SK-N-SH (cell line): ENCODE results near the gene ZKSCAN1.

ENCODE experiments used
- ELF1 ChIP-seq: IDR thresholded peaks from 2 replicates; pipeline ENCODE4 v1.4.0; 2012
- FOSL2 ChIP-seq: IDR thresholded peaks from 2 replicates; pipeline ENCODE4 v1.4.0; 2012; ENCODE audit warnings: low read depth, mild to moderate bottlenecking, moderate library complexity, borderline replicate concordance
- POLR2AphosphoS5 ChIP-seq: IDR thresholded peaks from 2 replicates; pipeline ENCODE4 v1.6.1; 2012; ENCODE audit warnings: low read depth, low read length
- RAD21 ChIP-seq: IDR thresholded peaks from 2 replicates; pipeline ENCODE4 v1.6.1; 2012; ENCODE audit warnings: mild to moderate bottlenecking, low read length
- TAF1 ChIP-seq: IDR thresholded peaks from 2 replicates; pipeline ENCODE4 v1.6.1; 2012; ENCODE audit warnings: low read depth, mild to moderate bottlenecking, low read length, moderate library complexity, borderline replicate concordance
- TCF12 ChIP-seq: IDR thresholded peaks from 2 replicates; pipeline ENCODE4 v1.4.0; 2012
- TEAD4 ChIP-seq: IDR thresholded peaks from 2 replicates; pipeline ENCODE4 v1.4.0; 2012; ENCODE audit warnings: mild to moderate bottlenecking, borderline replicate concordance; ENCODE audit not compliant: insufficient read depth
- YY1 ChIP-seq: IDR thresholded peaks from 2 replicates; pipeline ENCODE4 v1.4.0; 2012; ENCODE audit warnings: low read depth, mild to moderate bottlenecking
- TF ChIP-seq, protein P1 (sequence below): fragments of 200-600 bp; sonication (generic); IDR thresholded peaks from 2 replicates; pipeline ENCODE4 v1.6.1; 2017; ENCODE audit warnings: antibody characterized with exemption, mild to moderate bottlenecking, moderate library complexity

DNA sequence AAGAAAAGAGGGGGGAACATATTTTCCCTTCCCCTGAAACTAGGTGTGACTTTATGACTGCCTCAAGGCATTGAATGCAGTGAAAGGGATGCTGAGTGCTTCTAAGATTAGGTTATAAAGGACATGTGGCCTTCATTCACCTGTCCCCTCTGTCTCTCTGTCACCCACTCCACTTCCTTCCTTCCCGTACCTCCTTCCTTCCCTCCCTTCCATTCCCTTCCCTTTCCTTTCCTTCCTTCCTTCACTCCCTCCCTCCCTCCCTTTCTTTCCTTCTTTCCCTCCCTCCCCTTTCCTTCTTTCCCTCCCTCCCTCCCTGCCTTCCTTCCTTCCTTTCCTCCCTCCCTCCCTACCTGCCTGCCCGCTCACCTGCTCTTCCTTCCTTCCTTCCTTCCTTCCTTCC is 4.5 kb upstream of the ZKSCAN1 start:
- TF ChIP-seq, protein P1, sequence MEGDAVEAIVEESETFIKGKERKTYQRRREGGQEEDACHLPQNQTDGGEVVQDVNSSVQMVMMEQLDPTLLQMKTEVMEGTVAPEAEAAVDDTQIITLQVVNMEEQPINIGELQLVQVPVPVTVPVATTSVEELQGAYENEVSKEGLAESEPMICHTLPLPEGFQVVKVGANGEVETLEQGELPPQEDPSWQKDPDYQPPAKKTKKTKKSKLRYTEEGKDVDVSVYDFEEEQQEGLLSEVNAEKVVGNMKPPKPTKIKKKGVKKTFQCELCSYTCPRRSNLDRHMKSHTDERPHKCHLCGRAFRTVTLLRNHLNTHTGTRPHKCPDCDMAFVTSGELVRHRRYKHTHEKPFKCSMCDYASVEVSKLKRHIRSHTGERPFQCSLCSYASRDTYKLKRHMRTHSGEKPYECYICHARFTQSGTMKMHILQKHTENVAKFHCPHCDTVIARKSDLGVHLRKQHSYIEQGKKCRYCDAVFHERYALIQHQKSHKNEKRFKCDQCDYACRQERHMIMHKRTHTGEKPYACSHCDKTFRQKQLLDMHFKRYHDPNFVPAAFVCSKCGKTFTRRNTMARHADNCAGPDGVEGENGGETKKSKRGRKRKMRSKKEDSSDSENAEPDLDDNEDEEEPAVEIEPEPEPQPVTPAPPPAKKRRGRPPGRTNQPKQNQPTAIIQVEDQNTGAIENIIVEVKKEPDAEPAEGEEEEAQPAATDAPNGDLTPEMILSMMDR = no peak
- TF ChIP-seq YY1 (no peak), FOSL2 (no peak), POLR2AphosphoS5 (no peak), RAD21 (no peak), TAF1 (no peak), TEAD4 (no peak), ELF1 (no peak), TCF12 (no peak)
